GM12872 (cell line): ENCODE measurements around the gene CAST.

Experiments
- CTCF ChIP-seq: IDR thresholded peaks from 3 replicates; pipeline ENCODE4 v1.5.1; 2011; ENCODE audit warnings: low read depth, mild to moderate bottlenecking, low read length, moderate library complexity; ENCODE audit not compliant: insufficient read depth

CAST gene

GRCh38 chr5:96703384-96703920 lies 41.3 kb downstream of the CAST start:
- TF ChIP-seq CTCF, result no peak

- TF ChIP-seq CTCF, result no peak
These were observed 41.8 kb downstream of the CAST start for GRCh38 chr5:96703995-96704394.

GRCh38 chr5:96706433-96707111 lies 44.4 kb downstream of the CAST start:
- no peak for TF ChIP-seq CTCF

GRCh38 chr5:96708600-96708999 lies 46.4 kb downstream of the CAST start:
- TF ChIP-seq CTCF, result no peak

- TF ChIP-seq CTCF, result no peak
These were observed 47.1 kb downstream of the CAST start for GRCh38 chr5:96709152-96709821.

GRCh38 chr5:96712100-96712746 lies 50.0 kb downstream of the CAST start:
- TF ChIP-seq CTCF, result no peak

- no peak for TF ChIP-seq CTCF
These were observed 52.3 kb downstream of the CAST start for GRCh38 chr5:96714450-96714849.
